ENCODE data around the gene TMEM132D. TPM values are rescaled to one million over a fixed set of nuclear protein-coding genes. Genes with fewer than 3 reads are reported as not detected.

TMEM132D gene
- total and polyA plus RNA-seq, 2 of the 8 experiments (the other 6 are each of a cell fraction or from before 2014, with no cell fraction given), result 3.5 to 10.1 TPM

- TF ChIP-seq CHD7 (IDR thresholded peaks at IDR 0.05; ENCODE audit: insufficient replicate concordance, low read length) (no peak), POLR2AphosphoS5 (IDR thresholded peaks at IDR 0.05; ENCODE audit: low read depth, low read length) (no peak), MAFK (IDR thresholded peaks at IDR 0.05; ENCODE audit: low read depth, low read length) (no peak), MAX (IDR thresholded peaks at IDR 0.05) (no peak), TEAD4 (IDR thresholded peaks at IDR 0.05; ENCODE audit: low read depth, low read length) (no peak), RBBP5 (IDR thresholded peaks at IDR 0.05; ENCODE audit: borderline replicate concordance, low read depth, low read length) (no peak), SIX5 (IDR thresholded peaks at IDR 0.05; ENCODE audit: low read depth, low read length) (no peak), SP4 (IDR thresholded peaks at IDR 0.05; ENCODE audit: low read length) (no peak), HDAC6 (IDR thresholded peaks at IDR 0.05; ENCODE audit: low read depth, low read length) (no peak), CTCF (IDR thresholded peaks at IDR 0.05; ENCODE audit: control extremely low read depth in 1 of 3, insufficient read depth in 1 of 3, low read depth in 1 of 3, low read length in 3 of 3) (no peak)
These were observed 469.0 kb downstream of the TMEM132D start (continued) for GRCh38 chr12:129434790-129435189.

All from H1 (cell line).